ENCODE measurements around the gene MYO18B. TPM values are rescaled to one million over a fixed set of nuclear protein-coding genes. Genes with fewer than 3 reads are reported as not detected.

MYO18B gene
- total and polyA plus RNA-seq, 7 experiments from 2014 or later = 0.22 to 0.97 (median 0.42) TPM; not detected in 2

DNA sequence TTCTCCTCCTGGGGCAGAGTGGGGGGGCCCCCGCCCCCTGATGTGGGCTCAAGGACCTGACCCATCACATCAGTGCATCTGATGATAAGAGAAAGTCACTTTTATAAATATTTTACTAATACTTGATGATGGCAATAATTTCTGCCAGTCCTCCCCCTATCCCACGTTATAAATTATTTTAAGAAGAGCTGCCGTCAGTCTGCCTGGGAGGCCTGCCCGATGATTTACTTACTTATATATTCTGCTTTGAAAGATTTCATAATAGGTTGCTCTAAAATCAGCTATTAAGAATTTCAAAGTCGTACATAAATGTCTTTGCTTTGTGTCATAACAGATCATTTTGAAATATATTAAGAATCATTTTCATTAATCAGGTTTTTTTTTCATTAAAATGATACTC, 58.8 kb downstream of the MYO18B start:
- POLR2A ChIA-PET = no interaction called here

DNA sequence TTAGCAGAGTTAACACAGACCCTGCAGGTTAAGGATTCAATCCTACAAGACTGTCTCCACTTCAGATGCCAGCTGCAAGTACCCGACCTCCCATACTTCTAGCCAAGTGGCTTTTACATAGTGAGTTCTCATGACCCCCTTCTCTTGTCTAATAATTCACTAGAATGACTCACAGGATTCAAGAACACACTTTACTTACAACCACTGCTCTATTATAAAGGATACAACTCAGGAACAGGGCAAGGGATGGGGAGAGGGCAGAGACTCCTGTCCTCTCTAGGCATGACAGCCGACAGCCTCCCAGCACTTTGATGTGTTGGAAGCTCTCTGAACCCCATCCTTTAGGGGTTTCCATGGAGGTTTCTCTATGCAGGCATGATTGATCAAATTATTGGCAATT, 60.0 kb downstream of the MYO18B start:
- Mint-ChIP-seq H3K27ac (no peak overlapping the region), H3K36me3 (no peaks in the 10 kb centered on the region), H3K27me3 (peaks cover 0 to 20% (median 13%) of the 10 kb centered on the region in 5 donors), H3K4me3 (no peak overlapping the region), H3K9me3 (peaks cover 0 to 1% (median 0%) of the 10 kb centered on the region in 11 donors), H3K4me1 (no peaks in the 10 kb centered on the region)
- H3K4me3 ChIP-seq (ENCODE audit: low read length) = no peak overlapping the region
- no peaks in the 10 kb centered on the region for H3K9me3 ChIP-seq (ENCODE audit: control insufficient read depth in 2 of 3, low read length in 3 of 3)
- no peak overlapping the region for H3K27ac ChIP-seq (ENCODE audit: low read depth, low read length)
- H3K4me1 ChIP-seq (ENCODE audit: control insufficient read depth in 2 of 2, insufficient read depth in 2 of 2, low read length in 2 of 2) = no peaks in the 10 kb centered on the region
- CTCF ChIA-PET = no interaction called here
- no peaks in the 10 kb centered on the region for H3K27me3 ChIP-seq (ENCODE audit: control insufficient read depth in 2 of 2, insufficient read depth in 2 of 2, low read length in 2 of 2)
- POLR2A ChIA-PET = no interaction called here
- intact Hi-C loops (cut with micrococcal nuclease) = no loop called here
- ATAC-seq (no peak), DNase-seq (no peak)
- H3K36me3 ChIP-seq (ENCODE audit: control insufficient read depth in 2 of 3, insufficient read depth in 3 of 3, low read length in 3 of 3) = no peaks in the 10 kb centered on the region

More for the DNA sequence above, 58.8 kb downstream of the MYO18B start:
- CTCF ChIA-PET = no interaction called here
- Mint-ChIP-seq H3K4me3 (no peak overlapping the region), H3K27me3 (peaks cover 0 to 17% (median 7%) of the 10 kb centered on the region in 5 donors), H3K36me3 (no peaks in the 10 kb centered on the region), H3K4me1 (no peaks in the 10 kb centered on the region), H3K9me3 (peaks cover 0 to 1% (median 0%) of the 10 kb centered on the region in 11 donors), H3K27ac (no peak overlapping the region)
- Histone ChIP-seq H3K27me3 (ENCODE audit: control insufficient read depth in 2 of 2, insufficient read depth in 2 of 2, low read length in 2 of 2) (no peaks in the 10 kb centered on the region), H3K36me3 (ENCODE audit: control insufficient read depth in 2 of 3, insufficient read depth in 3 of 3, low read length in 3 of 3) (no peaks in the 10 kb centered on the region), H3K4me3 (ENCODE audit: low read length) (no peak overlapping the region), H3K27ac (ENCODE audit: low read depth, low read length) (no peak overlapping the region), H3K4me1 (ENCODE audit: control insufficient read depth in 2 of 2, insufficient read depth in 2 of 2, low read length in 2 of 2) (no peaks in the 10 kb centered on the region), H3K9me3 (ENCODE audit: control insufficient read depth in 2 of 3, low read length in 3 of 3) (no peaks in the 10 kb centered on the region)
- DNase-seq = no peak
- intact Hi-C loops (cut with micrococcal nuclease) = no loop called here
- no peak for ATAC-seq

DNA sequence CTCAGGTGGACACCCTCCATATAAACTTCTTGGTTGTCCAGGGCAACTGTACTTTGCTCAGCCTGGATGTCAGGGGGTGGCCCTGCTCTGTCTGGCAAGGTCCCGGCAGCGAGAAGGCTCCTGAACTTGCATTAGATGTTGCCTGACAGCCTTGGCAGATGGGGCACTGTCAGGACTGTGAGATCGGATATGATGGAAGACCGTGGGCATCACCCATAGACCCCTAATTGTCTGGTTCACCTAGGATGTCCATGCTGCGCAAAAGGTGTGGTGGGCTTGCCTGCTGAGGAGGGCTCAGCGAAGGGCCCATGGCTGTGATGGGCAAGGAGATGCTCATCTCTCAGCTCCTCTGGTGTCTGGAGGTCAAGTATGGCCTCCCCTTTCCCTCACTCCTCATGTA, 62.7 kb downstream of the MYO18B start:
- no peak overlapping the region for H3K27ac Mint-ChIP-seq
- H3K4me3 Mint-ChIP-seq = no peak overlapping the region
- DNase-seq (no peak), ATAC-seq (no peak)
- peaks cover 0 to 3% (median 0%) of the 10 kb centered on the region in 11 donors for H3K9me3 Mint-ChIP-seq
- POLR2A ChIA-PET = no interaction called here
- H3K4me1 Mint-ChIP-seq = no peaks in the 10 kb centered on the region
- intact Hi-C loops (cut with micrococcal nuclease) = no loop called here
- H3K4me1 ChIP-seq (ENCODE audit: control insufficient read depth in 2 of 2, insufficient read depth in 2 of 2, low read length in 2 of 2) = no peaks in the 10 kb centered on the region
- H3K27ac ChIP-seq (ENCODE audit: low read depth, low read length) = no peak overlapping the region
- no peaks in the 10 kb centered on the region for H3K9me3 ChIP-seq (ENCODE audit: control insufficient read depth in 2 of 3, low read length in 3 of 3)
- H3K36me3 ChIP-seq (ENCODE audit: control insufficient read depth in 2 of 3, insufficient read depth in 3 of 3, low read length in 3 of 3) = no peaks in the 10 kb centered on the region
- H3K27me3 ChIP-seq (ENCODE audit: control insufficient read depth in 2 of 2, insufficient read depth in 2 of 2, low read length in 2 of 2) = no peaks in the 10 kb centered on the region
- CTCF ChIA-PET = no interaction called here
- peaks cover 0 to 25% (median 10%) of the 10 kb centered on the region in 5 donors for H3K27me3 Mint-ChIP-seq
- no peaks in the 10 kb centered on the region for H3K36me3 Mint-ChIP-seq
- no peak overlapping the region for H3K4me3 ChIP-seq (ENCODE audit: low read length)

GRCh38 chr22:25806579-25806978, 64.6 kb downstream of the MYO18B start:
- DNase-seq (no peak), ATAC-seq (no peak)
- Mint-ChIP-seq H3K4me1 (peaks cover 0 to 1% (median 0%) of the 10 kb centered on the region in 7 donors), H3K4me3 (no peak overlapping the region), H3K27ac (no peak overlapping the region), H3K9me3 (peaks cover 0 to 3% (median 0%) of the 10 kb centered on the region in 11 donors), H3K27me3 (peaks cover 0 to 19% (median 10%) of the 10 kb centered on the region in 5 donors), H3K36me3 (no peaks in the 10 kb centered on the region)
- POLR2A ChIA-PET = no interaction called here
- Histone ChIP-seq H3K4me3 (ENCODE audit: low read length) (no peak overlapping the region), H3K4me1 (ENCODE audit: control insufficient read depth in 2 of 2, insufficient read depth in 2 of 2, low read length in 2 of 2) (no peaks in the 10 kb centered on the region), H3K9me3 (ENCODE audit: control insufficient read depth in 2 of 3, low read length in 3 of 3) (no peaks in the 10 kb centered on the region), H3K27me3 (ENCODE audit: control insufficient read depth in 2 of 2, insufficient read depth in 2 of 2, low read length in 2 of 2) (no peaks in the 10 kb centered on the region), H3K27ac (ENCODE audit: low read depth, low read length) (no peak overlapping the region), H3K36me3 (ENCODE audit: control insufficient read depth in 2 of 3, insufficient read depth in 3 of 3, low read length in 3 of 3) (no peaks in the 10 kb centered on the region)
- intact Hi-C loops (cut with micrococcal nuclease) = no loop called here
- CTCF ChIA-PET = no interaction called here

- no peaks in the 10 kb centered on the region for H3K9me3 ChIP-seq (ENCODE audit: control insufficient read depth in 2 of 3, low read length in 3 of 3)
- POLR2A ChIA-PET = no interaction called here
- no peaks in the 10 kb centered on the region for H3K4me1 ChIP-seq (ENCODE audit: control insufficient read depth in 2 of 2, insufficient read depth in 2 of 2, low read length in 2 of 2)
- no peak overlapping the region for H3K4me3 ChIP-seq (ENCODE audit: low read length)
- Mint-ChIP-seq H3K4me1 (peaks cover 0 to 1% (median 0%) of the 10 kb centered on the region in 7 donors), H3K9me3 (peaks cover 0 to 2% (median 0%) of the 10 kb centered on the region in 11 donors), H3K27ac (no peak overlapping the region), H3K27me3 (peaks cover 21 to 49% (median 30%) of the 10 kb centered on the region in 5 donors), H3K4me3 (no peak overlapping the region), H3K36me3 (peaks cover 0 to 5% (median 0%) of the 10 kb centered on the region in 5 donors)
- ATAC-seq (no peak), DNase-seq (no peak)
- H3K36me3 ChIP-seq (ENCODE audit: control insufficient read depth in 2 of 3, insufficient read depth in 3 of 3, low read length in 3 of 3) = no peaks in the 10 kb centered on the region
- H3K27ac ChIP-seq (ENCODE audit: low read depth, low read length) = no peak overlapping the region
- intact Hi-C loops (cut with micrococcal nuclease) = no loop called here
- CTCF ChIA-PET = no interaction called here
- no peaks in the 10 kb centered on the region for H3K27me3 ChIP-seq (ENCODE audit: control insufficient read depth in 2 of 2, insufficient read depth in 2 of 2, low read length in 2 of 2)
These were observed 72.7 kb downstream of the MYO18B start for GRCh38 chr22:25814685-25815084.

GRCh38 chr22:25815561-25815960, 73.6 kb downstream of the MYO18B start:
- Histone ChIP-seq H3K4me1 (ENCODE audit: control insufficient read depth in 2 of 2, insufficient read depth in 2 of 2, low read length in 2 of 2) (no peaks in the 10 kb centered on the region), H3K36me3 (ENCODE audit: control insufficient read depth in 2 of 3, insufficient read depth in 3 of 3, low read length in 3 of 3) (no peaks in the 10 kb centered on the region), H3K4me3 (ENCODE audit: low read length) (no peak overlapping the region), H3K9me3 (ENCODE audit: control insufficient read depth in 2 of 3, low read length in 3 of 3) (no peaks in the 10 kb centered on the region), H3K27ac (ENCODE audit: low read depth, low read length) (no peak overlapping the region), H3K27me3 (ENCODE audit: control insufficient read depth in 2 of 2, insufficient read depth in 2 of 2, low read length in 2 of 2) (no peaks in the 10 kb centered on the region)
- Mint-ChIP-seq H3K9me3 (peaks cover 0 to 6% (median 2%) of the 10 kb centered on the region in 11 donors), H3K27ac (no peak overlapping the region), H3K4me1 (peaks cover 0 to 1% (median 0%) of the 10 kb centered on the region in 7 donors), H3K36me3 (peaks cover 0 to 5% (median 0%) of the 10 kb centered on the region in 5 donors), H3K4me3 (no peak overlapping the region), H3K27me3 (peaks cover 21 to 49% (median 32%) of the 10 kb centered on the region in 5 donors)
- ChIA-PET POLR2A (no interaction called here), CTCF (no interaction called here)
- ATAC-seq (no peak), DNase-seq (no peak)
- intact Hi-C loops (cut with micrococcal nuclease) = no loop called here

- Histone ChIP-seq H3K9me3 (ENCODE audit: control insufficient read depth in 2 of 3, low read length in 3 of 3) (no peaks in the 10 kb centered on the region), H3K27me3 (ENCODE audit: control insufficient read depth in 2 of 2, insufficient read depth in 2 of 2, low read length in 2 of 2) (no peaks in the 10 kb centered on the region), H3K36me3 (ENCODE audit: control insufficient read depth in 2 of 3, insufficient read depth in 3 of 3, low read length in 3 of 3) (no peaks in the 10 kb centered on the region), H3K27ac (ENCODE audit: low read depth, low read length) (no peak overlapping the region), H3K4me3 (ENCODE audit: low read length) (no peak overlapping the region), H3K4me1 (ENCODE audit: control insufficient read depth in 2 of 2, insufficient read depth in 2 of 2, low read length in 2 of 2) (no peaks in the 10 kb centered on the region)
- DNase-seq (no peak), ATAC-seq (no peak)
- Mint-ChIP-seq H3K36me3 (peaks cover 0 to 9% (median 0%) of the 10 kb centered on the region in 5 donors), H3K9me3 (peaks cover 0 to 6% (median 4%) of the 10 kb centered on the region in 11 donors), H3K27ac (no peak overlapping the region), H3K27me3 (peaks cover 25 to 49% (median 40%) of the 10 kb centered on the region in 5 donors), H3K4me1 (no peaks in the 10 kb centered on the region), H3K4me3 (no peak overlapping the region)
- intact Hi-C loops (cut with micrococcal nuclease) = no loop called here
- ChIA-PET CTCF (no interaction called here), POLR2A (no interaction called here)
These were observed 74.6 kb downstream of the MYO18B start for GRCh38 chr22:25816522-25817059.
